Stimulated activated memory B cell treated with anti-CD40 and anti-IgM and Interleukin-4, amounts not matched to agents 10 μg/mL and 1 μg/mL and 100 μg/mL, for 72 hours (primary cell): ENCODE data around the gene CCDC179.

Experiments used
- ATAC-seq: fragments of 150-1000 bp; cut with Tn5 transposase; 2 replicates; pipeline ENCODE4 v1.10.0; 2021
- H3K27ac Mint-ChIP-seq: one replicate; pipeline ENCODE4 v1.8.0; 2022; ENCODE audit warnings: mild to moderate bottlenecking, mixed read lengths
- H3K27me3 Mint-ChIP-seq: one replicate; pipeline ENCODE4 v1.8.0; 2022; ENCODE audit warnings: mixed read lengths
- H3K36me3 Mint-ChIP-seq: one replicate; pipeline ENCODE4 v1.8.0; 2022; ENCODE audit warnings: mixed read lengths
- H3K4me1 Mint-ChIP-seq: one replicate; pipeline ENCODE4 v1.8.0; 2022; ENCODE audit warnings: mixed read lengths
- H3K4me3 Mint-ChIP-seq: one replicate; pipeline ENCODE4 v1.8.0; 2022; ENCODE audit warnings: mild to moderate bottlenecking, moderate library complexity, mixed read lengths
- H3K9me3 Mint-ChIP-seq: one replicate; pipeline ENCODE4 v1.8.0; 2022; ENCODE audit warnings: mixed read lengths

Gene CCDC179

GRCh38 chr11:22830082-22830414, 30.2 kb downstream of the CCDC179 start:
- no peaks in the 10 kb centered on the region for H3K36me3 Mint-ChIP-seq
- peaks cover 6% of the 10 kb centered on the region for H3K4me1 Mint-ChIP-seq
- peak overlapping the region; percentile 83 for H3K4me3 Mint-ChIP-seq
- no peaks in the 10 kb centered on the region for H3K9me3 Mint-ChIP-seq
- peak overlapping the region; percentile 86 for H3K27ac Mint-ChIP-seq
- ATAC-seq = no peak
- H3K27me3 Mint-ChIP-seq = no peaks in the 10 kb centered on the region

- Mint-ChIP-seq H3K4me3 (peak within 1 kb of the TSS; percentile 83), H3K36me3 (no peaks in the 10 kb centered on the region), H3K9me3 (no peaks in the 10 kb centered on the region), H3K27me3 (no peaks in the 10 kb centered on the region), H3K27ac (peak within 1 kb of the TSS; percentile 86), H3K4me1 (peaks cover 6% of the 10 kb centered on the region)
- peak; percentile 97 for ATAC-seq
Observed at GRCh38 chr11:22829231-22830081, 30.8 kb downstream of the CCDC179 start, which contains the start of gene SVIP. SVIP (minus strand) TSS chr11:22829801; CDS start chr11:22829748, 53 bp downstream.

GRCh38 chr11:22828373-22828772, 31.9 kb downstream of the CCDC179 start:
- H3K27ac Mint-ChIP-seq = peak overlapping the region; percentile 86
- H3K36me3 Mint-ChIP-seq = peaks cover 5% of the 10 kb centered on the region
- peak overlapping the region; percentile 83 for H3K4me3 Mint-ChIP-seq

GRCh38 chr11:22822203-22822602, 38.1 kb downstream of the CCDC179 start:
- no peaks in the 10 kb centered on the region for H3K27me3 Mint-ChIP-seq
- no peak overlapping the region for H3K27ac Mint-ChIP-seq
- H3K4me3 Mint-ChIP-seq = no peak overlapping the region
- ATAC-seq = no peak
- no peaks in the 10 kb centered on the region for H3K9me3 Mint-ChIP-seq
- no peaks in the 10 kb centered on the region for H3K4me1 Mint-ChIP-seq
- H3K36me3 Mint-ChIP-seq = peaks cover 47% of the 10 kb centered on the region

More at GRCh38 chr11:22828373-22828772, 31.9 kb downstream of the CCDC179 start:
- no peak for ATAC-seq
- peaks cover 6% of the 10 kb centered on the region for H3K4me1 Mint-ChIP-seq
- H3K9me3 Mint-ChIP-seq = no peaks in the 10 kb centered on the region
- H3K27me3 Mint-ChIP-seq = no peaks in the 10 kb centered on the region

- H3K36me3 Mint-ChIP-seq = no peaks in the 10 kb centered on the region
- no peak for ATAC-seq
- no peak overlapping the region for H3K4me3 Mint-ChIP-seq
- no peaks in the 10 kb centered on the region for H3K27me3 Mint-ChIP-seq
- peaks cover 4% of the 10 kb centered on the region for H3K9me3 Mint-ChIP-seq
- H3K4me1 Mint-ChIP-seq = peaks cover 18% of the 10 kb centered on the region
- H3K27ac Mint-ChIP-seq = no peak overlapping the region
Observed at GRCh38 chr11:22809893-22810292, 50.4 kb downstream of the CCDC179 start.

- no peak overlapping the region for H3K4me3 Mint-ChIP-seq
- H3K27ac Mint-ChIP-seq = no peak overlapping the region
Observed at GRCh38 chr11:22808571-22809197, 51.6 kb downstream of the CCDC179 start.

GRCh38 chr11:22807855-22808570, 52.3 kb downstream of the CCDC179 start:
- peaks cover 4% of the 10 kb centered on the region for H3K9me3 Mint-ChIP-seq
- H3K27me3 Mint-ChIP-seq = no peaks in the 10 kb centered on the region
- no peaks in the 10 kb centered on the region for H3K36me3 Mint-ChIP-seq
- no peak overlapping the region for H3K27ac Mint-ChIP-seq
- peak; percentile 88 for ATAC-seq
- peaks cover 18% of the 10 kb centered on the region for H3K4me1 Mint-ChIP-seq
- H3K4me3 Mint-ChIP-seq = no peak overlapping the region

More at GRCh38 chr11:22808571-22809197, 51.6 kb downstream of the CCDC179 start:
- ATAC-seq = no peak
- Mint-ChIP-seq H3K4me1 (peaks cover 18% of the 10 kb centered on the region), H3K36me3 (no peaks in the 10 kb centered on the region), H3K27me3 (no peaks in the 10 kb centered on the region), H3K9me3 (peaks cover 4% of the 10 kb centered on the region)

GRCh38 chr11:22807391-22807790, 52.9 kb downstream of the CCDC179 start:
- peaks cover 4% of the 10 kb centered on the region for H3K9me3 Mint-ChIP-seq
- H3K27ac Mint-ChIP-seq = no peak overlapping the region
- peaks cover 18% of the 10 kb centered on the region for H3K4me1 Mint-ChIP-seq
- H3K4me3 Mint-ChIP-seq = no peak overlapping the region
- no peaks in the 10 kb centered on the region for H3K36me3 Mint-ChIP-seq
- ATAC-seq = no peak
- no peaks in the 10 kb centered on the region for H3K27me3 Mint-ChIP-seq

GRCh38 chr11:22802861-22803260, 57.4 kb downstream of the CCDC179 start:
- H3K36me3 Mint-ChIP-seq = no peaks in the 10 kb centered on the region
- no peaks in the 10 kb centered on the region for H3K27me3 Mint-ChIP-seq
- no peak for ATAC-seq
- no peak overlapping the region for H3K27ac Mint-ChIP-seq
- peaks cover 6% of the 10 kb centered on the region for H3K4me1 Mint-ChIP-seq
- no peak overlapping the region for H3K4me3 Mint-ChIP-seq
- no peaks in the 10 kb centered on the region for H3K9me3 Mint-ChIP-seq

GRCh38 chr11:22800482-22800881, 59.8 kb downstream of the CCDC179 start:
- no peaks in the 10 kb centered on the region for H3K27me3 Mint-ChIP-seq
- H3K9me3 Mint-ChIP-seq = no peaks in the 10 kb centered on the region
- no peaks in the 10 kb centered on the region for H3K36me3 Mint-ChIP-seq
- H3K27ac Mint-ChIP-seq = no peak overlapping the region
- no peaks in the 10 kb centered on the region for H3K4me1 Mint-ChIP-seq
- no peak for ATAC-seq
- H3K4me3 Mint-ChIP-seq = no peak overlapping the region

GRCh38 chr11:22798901-22799300, 61.4 kb downstream of the CCDC179 start:
- Mint-ChIP-seq H3K4me3 (no peak overlapping the region), H3K36me3 (no peaks in the 10 kb centered on the region), H3K27ac (no peak overlapping the region), H3K27me3 (no peaks in the 10 kb centered on the region), H3K4me1 (no peaks in the 10 kb centered on the region), H3K9me3 (no peaks in the 10 kb centered on the region)
- ATAC-seq = no peak

- Mint-ChIP-seq H3K4me1 (no peaks in the 10 kb centered on the region), H3K27me3 (no peaks in the 10 kb centered on the region), H3K27ac (no peak overlapping the region), H3K9me3 (no peaks in the 10 kb centered on the region), H3K36me3 (no peaks in the 10 kb centered on the region), H3K4me3 (no peak overlapping the region)
- ATAC-seq = no peak
Observed at GRCh38 chr11:22797047-22797446, 63.2 kb downstream of the CCDC179 start.
